ENCODE data around the gene PTPRD. TPM values are rescaled to one million over a fixed set of nuclear protein-coding genes. Genes with fewer than 3 reads are reported as not detected.

PTPRD gene
- total RNA-seq, 1 experiment from 2014 or later, result not detected

GRCh38 chr9:9041756-9042155 is 1571.0 kb downstream of the PTPRD start:
- TF ChIP-seq POLR2AphosphoS5 (IDR thresholded peaks at IDR 0.05; ENCODE audit: low read depth, low read length) (no peak), REST (IDR thresholded peaks at IDR 0.05; ENCODE audit: insufficient read depth in 1 of 2, low read depth in 2 of 2, low read length in 1 of 2) (no peak), TCF7L2 (IDR thresholded peaks at IDR 0.05; ENCODE audit: low read depth, low read length) (no peak), SIN3A (IDR thresholded peaks at IDR 0.05; ENCODE audit: borderline replicate concordance, insufficient read depth, low read depth, low read length) (no peak), CTCF (IDR thresholded peaks at IDR 0.05) (no peak)
- no peaks in the 10 kb centered on the region for H3K9me3 ChIP-seq (ENCODE audit: control insufficient read depth, insufficient read depth, low read depth, low read length)
- DNase-seq (ENCODE audit: low read depth, low spot score) (no peak), ATAC-seq (no peak)
- H3K36me3 ChIP-seq (ENCODE audit: control insufficient read depth, insufficient read depth, low read length), result no peaks in the 10 kb centered on the region
- in situ Hi-C loops (cut with HindIII; ENCODE audit: low pct_unique_long_range_greater_than_20kb, low sequenced_read_pairs) (no loop called here), intact Hi-C loops (cut with micrococcal nuclease; ENCODE audit: unreplicated experiment) (no loop called here)
- POLR2A ChIA-PET, result interaction anchor here (0.6 kb wide), 1 partner anchor 448 kb away, joined by 3 read pairs; no protein-coding TSS in a partner anchor
- H3K27ac ChIP-seq (ENCODE audit: low read length), result no peak overlapping the region
- H3K4me1 ChIP-seq (ENCODE audit: control insufficient read depth, insufficient read depth, low read length), result no peaks in the 10 kb centered on the region
- CTCF ChIA-PET, result no interaction called here
- H3K27me3 ChIP-seq (ENCODE audit: control insufficient read depth, insufficient read depth, low read length), result no peaks in the 10 kb centered on the region
- no peak overlapping the region for H3K4me3 ChIP-seq (ENCODE audit: low read depth in 2 of 2, low read length in 2 of 2)
- BruUV-seq (replicated peaks), result no TSS peak

GRCh38 chr9:9033022-9033421 is 1579.8 kb downstream of the PTPRD start:
- ATAC-seq, result no peak
- ChIA-PET POLR2A (no interaction called here), CTCF (no interaction called here)
- intact Hi-C loops (cut with micrococcal nuclease; ENCODE audit: unreplicated experiment) (no loop called here), in situ Hi-C loops (cut with HindIII; ENCODE audit: low pct_unique_long_range_greater_than_20kb, low sequenced_read_pairs) (no loop called here)
- Histone ChIP-seq H3K27ac (ENCODE audit: low read length) (no peak overlapping the region), H3K36me3 (ENCODE audit: control insufficient read depth, insufficient read depth, low read length) (no peaks in the 10 kb centered on the region), H3K9me3 (ENCODE audit: control insufficient read depth, insufficient read depth, low read depth, low read length) (no peaks in the 10 kb centered on the region), H3K4me3 (ENCODE audit: low read depth in 2 of 2, low read length in 2 of 2) (no peak overlapping the region), H3K27me3 (ENCODE audit: control insufficient read depth, insufficient read depth, low read length) (no peaks in the 10 kb centered on the region), H3K4me1 (ENCODE audit: control insufficient read depth, insufficient read depth, low read length) (no peaks in the 10 kb centered on the region)
- DNase-seq (ENCODE audit: low read depth, low spot score), result no peak
- no TSS peak for BruUV-seq (replicated peaks)
- TF ChIP-seq POLR2AphosphoS5 (IDR thresholded peaks at IDR 0.05; ENCODE audit: low read depth, low read length), result no peak
- TF ChIP-seq CTCF (IDR thresholded peaks at IDR 0.05), result no peak
- no peak for TF ChIP-seq TCF7L2 (IDR thresholded peaks at IDR 0.05; ENCODE audit: low read depth, low read length)
- no peak for TF ChIP-seq SIN3A (IDR thresholded peaks at IDR 0.05; ENCODE audit: borderline replicate concordance, insufficient read depth, low read depth, low read length)
